ENCODE data around the gene PLEKHA6. TPM values are rescaled to one million over a fixed set of nuclear protein-coding genes. Genes with fewer than 3 reads are reported as not detected.
"Not testable (repeated sequence)": the region's sequence is repeated elsewhere in the genome, so short reads cannot be mapped to it uniquely, and the experiment has no call there.

The PLEKHA6 gene
- total and polyA plus RNA-seq, 8 donors = 5.1 to 24.4 (median 16.1) TPM

DNA sequence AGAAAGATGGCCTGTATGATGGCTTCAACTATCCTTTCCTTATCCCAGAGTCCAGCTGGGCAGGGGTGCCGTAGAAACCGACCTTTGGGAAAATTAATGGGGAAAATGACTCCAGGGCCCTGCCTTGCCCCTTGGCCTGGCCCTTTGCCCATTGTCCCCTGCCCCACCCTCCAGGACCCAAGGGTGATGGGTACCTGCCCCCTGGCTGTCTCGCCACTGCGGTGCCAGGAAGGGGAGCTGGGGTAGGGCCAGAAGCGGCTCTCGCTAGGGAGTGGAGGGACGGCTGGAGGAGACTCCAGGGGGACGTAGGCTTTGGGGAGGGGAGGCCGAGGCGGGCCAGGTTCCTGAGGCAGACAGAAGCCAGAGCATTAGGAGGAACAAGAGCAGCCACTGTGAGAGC, 116.8 kb downstream of the PLEKHA6 start:
- Histone ChIP-seq H3K27ac (no peak overlapping the region), H3K36me3 (no peaks in the 10 kb centered on the region), H3K9me3 (no peaks in the 10 kb centered on the region), H3K4me3 (no peak overlapping the region), H3K4me1 (no peaks in the 10 kb centered on the region), H3K27me3 (no peaks in the 10 kb centered on the region)
- ATAC-seq = no peak
- TF ChIP-seq, protein P1, sequence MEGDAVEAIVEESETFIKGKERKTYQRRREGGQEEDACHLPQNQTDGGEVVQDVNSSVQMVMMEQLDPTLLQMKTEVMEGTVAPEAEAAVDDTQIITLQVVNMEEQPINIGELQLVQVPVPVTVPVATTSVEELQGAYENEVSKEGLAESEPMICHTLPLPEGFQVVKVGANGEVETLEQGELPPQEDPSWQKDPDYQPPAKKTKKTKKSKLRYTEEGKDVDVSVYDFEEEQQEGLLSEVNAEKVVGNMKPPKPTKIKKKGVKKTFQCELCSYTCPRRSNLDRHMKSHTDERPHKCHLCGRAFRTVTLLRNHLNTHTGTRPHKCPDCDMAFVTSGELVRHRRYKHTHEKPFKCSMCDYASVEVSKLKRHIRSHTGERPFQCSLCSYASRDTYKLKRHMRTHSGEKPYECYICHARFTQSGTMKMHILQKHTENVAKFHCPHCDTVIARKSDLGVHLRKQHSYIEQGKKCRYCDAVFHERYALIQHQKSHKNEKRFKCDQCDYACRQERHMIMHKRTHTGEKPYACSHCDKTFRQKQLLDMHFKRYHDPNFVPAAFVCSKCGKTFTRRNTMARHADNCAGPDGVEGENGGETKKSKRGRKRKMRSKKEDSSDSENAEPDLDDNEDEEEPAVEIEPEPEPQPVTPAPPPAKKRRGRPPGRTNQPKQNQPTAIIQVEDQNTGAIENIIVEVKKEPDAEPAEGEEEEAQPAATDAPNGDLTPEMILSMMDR (IDR thresholded peaks at IDR 0.05) = no peak
- intact Hi-C loops (cut with DNase I) = no loop called here
- no peak for DNase-seq

GRCh38 chr1:204241914-204242313, 117.8 kb downstream of the PLEKHA6 start:
- intact Hi-C loops (cut with DNase I) = no loop called here
- Histone ChIP-seq H3K4me3 (no peak overlapping the region), H3K27me3 (no peaks in the 10 kb centered on the region), H3K4me1 (no peaks in the 10 kb centered on the region), H3K27ac (no peak overlapping the region), H3K9me3 (no peaks in the 10 kb centered on the region), H3K36me3 (no peaks in the 10 kb centered on the region)
- ATAC-seq (no peak), DNase-seq (no peak)
- TF ChIP-seq, protein P1 (IDR thresholded peaks at IDR 0.05) = no peak

DNA sequence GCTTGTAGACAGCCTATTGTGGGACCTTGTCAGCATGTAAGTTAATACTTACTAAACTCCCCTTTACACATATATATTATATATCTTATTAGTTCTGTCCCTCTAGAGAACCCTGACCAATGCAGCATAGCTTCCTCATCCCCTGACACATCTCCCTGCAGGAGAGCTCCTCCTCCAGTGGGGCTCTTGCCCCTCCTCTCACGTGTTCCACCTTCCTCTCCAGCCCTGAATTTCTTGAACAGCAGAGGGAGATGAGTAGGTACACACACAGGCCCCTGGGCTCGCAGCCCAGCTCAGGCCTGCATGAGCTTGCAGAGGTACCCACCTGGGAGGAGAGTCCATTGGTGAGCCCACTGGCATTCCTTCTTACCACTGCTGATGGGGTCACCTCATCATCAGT, 118.7 kb downstream of the PLEKHA6 start:
- DNase-seq (no peak), ATAC-seq (no peak)
- intact Hi-C loops (cut with DNase I) = no loop called here
- Histone ChIP-seq H3K4me1 (no peaks in the 10 kb centered on the region), H3K9me3 (no peaks in the 10 kb centered on the region), H3K4me3 (no peak overlapping the region), H3K27ac (no peak overlapping the region), H3K27me3 (no peaks in the 10 kb centered on the region), H3K36me3 (no peaks in the 10 kb centered on the region)
- TF ChIP-seq, protein P1 (IDR thresholded peaks at IDR 0.05) = no peak

- no peak for ATAC-seq
- no peaks in the 10 kb centered on the region for H3K9me3 ChIP-seq
- H3K4me1 ChIP-seq = no peaks in the 10 kb centered on the region
- no peak overlapping the region for H3K4me3 ChIP-seq
- no peaks in the 10 kb centered on the region for H3K36me3 ChIP-seq
- DNase-seq = no peak
- TF ChIP-seq, protein P1 (IDR thresholded peaks at IDR 0.05) = no peak
- H3K27me3 ChIP-seq = no peaks in the 10 kb centered on the region
- no peak overlapping the region for H3K27ac ChIP-seq
- intact Hi-C loops (cut with DNase I) = no loop called here
Measured at GRCh38 chr1:204240233-204240632, 119.5 kb downstream of the PLEKHA6 start.

- H3K4me1 ChIP-seq; DNase-seq; ATAC-seq; intact Hi-C loops (cut with DNase I); H3K4me3 ChIP-seq; H3K27me3 ChIP-seq; H3K9me3 ChIP-seq; H3K36me3 ChIP-seq; H3K27ac ChIP-seq: not testable (repeated sequence)
Measured at GRCh38 chr1:204239401-204239800, 120.3 kb downstream of the PLEKHA6 start.

DNA sequence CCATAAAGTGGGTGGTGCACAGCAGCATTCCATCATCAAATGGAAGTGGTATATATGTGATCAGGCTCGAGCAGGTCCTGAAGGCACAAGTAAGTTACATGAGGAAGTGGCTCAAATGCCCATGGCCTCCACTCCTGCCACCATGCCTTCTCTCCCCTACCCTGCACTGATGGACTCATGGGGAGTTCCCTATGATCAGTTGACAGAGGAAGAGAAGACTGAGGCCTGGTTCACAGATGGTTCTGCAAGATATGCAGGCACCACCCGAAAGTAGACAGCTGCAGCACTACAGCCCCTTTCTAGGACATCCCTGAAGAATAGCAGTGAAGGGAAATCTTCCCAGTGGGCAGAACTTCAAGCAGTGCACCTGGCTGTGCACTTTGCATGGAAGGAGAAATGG, 121.2 kb downstream of the PLEKHA6 start:
- ATAC-seq; H3K36me3 ChIP-seq; DNase-seq; H3K27ac ChIP-seq; intact Hi-C loops (cut with DNase I); H3K4me1 ChIP-seq; H3K9me3 ChIP-seq; H3K4me3 ChIP-seq; H3K27me3 ChIP-seq: not testable (repeated sequence)

GRCh38 chr1:204237515-204237914, 122.2 kb downstream of the PLEKHA6 start:
- intact Hi-C loops (cut with DNase I); H3K36me3 ChIP-seq; ATAC-seq; H3K4me3 ChIP-seq; H3K9me3 ChIP-seq; H3K27ac ChIP-seq; H3K4me1 ChIP-seq; H3K27me3 ChIP-seq; DNase-seq: not testable (repeated sequence)
